IMR-90 (cell line): ENCODE results near the gene HYLS1.

Experiments
- BHLHE40 ChIP-seq: fragments of 150-350 bp; IDR thresholded peaks from 2 replicates; pipeline ENCODE4 v1.6.1; 2016; ENCODE audit warnings: mild to moderate bottlenecking, low read depth, low read length
- CEBPB ChIP-seq: IDR thresholded peaks from 2 replicates; pipeline ENCODE4 v1.6.1; 2012; ENCODE audit warnings: low read depth, low read length, improper control_type of control experiment

GRCh38 chr11:125902277-125902926 lies 14.9 kb downstream of the HYLS1 start:
- TF ChIP-seq CEBPB (no peak), BHLHE40 (no peak)
